Esophagus (tissue), 2 donors: ENCODE results near the gene CFL1. TPM values are rescaled to one million over a fixed set of nuclear protein-coding genes. Genes with fewer than 3 reads are reported as not detected.
"Not testable (repeated sequence)": the region's sequence is repeated elsewhere in the genome, so short reads cannot be mapped to it uniquely, and the experiment has no call there.

Experiments
- H3K27ac ChIP-seq, 2 donors: one replicate each; pipeline ENCODE4 v1.5.1; 2013; ENCODE audit warnings: low read depth in 2 of 2, mild to moderate bottlenecking in 2 of 2, inconsistent platforms in 1 of 2, low read length in 1 of 2, moderate library complexity in 1 of 2
- H3K27me3 ChIP-seq, 2 donors: one replicate each; pipeline ENCODE4 v1.6.1; 2013; ENCODE audit warnings: low read length in 2 of 2, control low read depth in 1 of 2, mild to moderate bottlenecking in 1 of 2; ENCODE audit not compliant: insufficient read depth in 2 of 2, control insufficient read depth in 1 of 2
- H3K36me3 ChIP-seq, 2 donors: one replicate each; pipeline ENCODE4 v1.6.1; 2013; ENCODE audit warnings: low read length in 1 of 2; ENCODE audit not compliant: control insufficient read depth in 2 of 2, insufficient read depth in 2 of 2
- H3K4me1 ChIP-seq, 2 donors: one replicate each; pipeline ENCODE4 v1.6.1; 2013; ENCODE audit warnings: low read length in 1 of 2; ENCODE audit not compliant: control insufficient read depth in 2 of 2, insufficient read depth in 2 of 2
- H3K4me3 ChIP-seq, 2 donors: one replicate each; pipeline ENCODE4 v1.5.1; 2013; ENCODE audit warnings: low read length in 2 of 2, mild to moderate bottlenecking in 2 of 2, low read depth in 1 of 2, moderate library complexity in 1 of 2
- H3K9me3 ChIP-seq, 2 donors: one replicate each; pipeline ENCODE4 v1.6.1; 2013; ENCODE audit warnings: mild to moderate bottlenecking in 2 of 2, low read depth in 1 of 2, low read length in 1 of 2, moderate library complexity in 1 of 2; ENCODE audit not compliant: control insufficient read depth in 2 of 2, insufficient read depth in 1 of 2
- WGBS, 2 donors: extraction: QIAGEN DNeasy Blood & Tissue Kit; methylation state at CpG; one replicate each; pipeline ENCODE4 v1.1.7; 2013; 5-methylcytosine and 5-hydroxymethylcytosine counted together
- polyA plus RNA-seq, 2 donors: library from polyadenylated mRNA; stranded (reverse); fragments of 200-250 nt; gene quantifications; one replicate each; pipeline ENCODE4 v1.2.3, GENCODE V29; 2013
- donor health status: healthy with polysubstance abuse.
- donor health status: Bipolar disorder and iron deficiency.

Gene CFL1
- polyA plus RNA-seq, 2 donors, result 361 to 694 TPM

DNA sequence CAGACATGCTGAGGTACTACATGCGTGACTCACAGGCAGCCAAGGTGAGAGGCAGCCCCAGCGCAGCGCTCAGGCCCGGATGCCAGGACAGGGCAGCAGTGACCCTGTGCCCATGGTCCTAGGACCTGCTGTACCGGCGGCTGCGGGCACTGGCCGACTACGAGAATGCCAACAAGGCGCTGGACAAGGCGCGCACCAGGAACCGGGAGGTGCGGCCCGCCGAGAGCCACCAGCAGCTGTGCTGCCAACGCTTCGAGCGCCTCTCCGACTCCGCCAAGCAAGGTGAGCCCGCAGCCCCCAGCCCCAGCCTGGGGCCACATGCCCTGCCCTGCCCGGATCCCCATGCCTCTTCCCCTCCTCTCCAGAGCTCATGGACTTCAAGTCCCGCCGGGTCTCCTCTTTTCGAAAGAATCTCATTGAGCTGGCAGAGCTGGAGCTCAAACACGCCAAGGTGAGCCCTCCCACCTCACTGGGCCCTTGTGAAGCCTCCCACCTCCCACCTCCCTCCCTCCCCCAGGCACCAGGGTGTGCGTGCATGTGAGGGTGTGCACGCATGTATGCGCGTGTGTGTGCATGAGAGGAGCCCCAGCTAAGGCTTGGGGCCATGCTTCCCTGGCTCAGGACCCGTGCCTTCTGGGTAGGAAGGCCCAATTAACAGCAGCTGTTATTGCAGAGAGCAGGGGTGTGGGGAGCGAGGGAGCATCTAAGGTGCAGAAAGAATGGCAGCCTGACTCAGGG is 5.3 kb downstream of the CFL1 start:
- Histone ChIP-seq H3K27ac (no peak overlapping the region), H3K9me3 (peaks cover 0 to 3% of the 10 kb centered on the region in 2 donors), H3K27me3 (no peaks in the 10 kb centered on the region), H3K4me3 (no peak overlapping the region), H3K4me1 (peaks cover 4% of the 10 kb centered on the region in 2 donors), H3K36me3 (peaks cover 23 to 45% of the 10 kb centered on the region in 2 donors)
- WGBS, 2 donors, result 86 to 90% methylated on average over 33 of the region's 33 CpGs

DNA sequence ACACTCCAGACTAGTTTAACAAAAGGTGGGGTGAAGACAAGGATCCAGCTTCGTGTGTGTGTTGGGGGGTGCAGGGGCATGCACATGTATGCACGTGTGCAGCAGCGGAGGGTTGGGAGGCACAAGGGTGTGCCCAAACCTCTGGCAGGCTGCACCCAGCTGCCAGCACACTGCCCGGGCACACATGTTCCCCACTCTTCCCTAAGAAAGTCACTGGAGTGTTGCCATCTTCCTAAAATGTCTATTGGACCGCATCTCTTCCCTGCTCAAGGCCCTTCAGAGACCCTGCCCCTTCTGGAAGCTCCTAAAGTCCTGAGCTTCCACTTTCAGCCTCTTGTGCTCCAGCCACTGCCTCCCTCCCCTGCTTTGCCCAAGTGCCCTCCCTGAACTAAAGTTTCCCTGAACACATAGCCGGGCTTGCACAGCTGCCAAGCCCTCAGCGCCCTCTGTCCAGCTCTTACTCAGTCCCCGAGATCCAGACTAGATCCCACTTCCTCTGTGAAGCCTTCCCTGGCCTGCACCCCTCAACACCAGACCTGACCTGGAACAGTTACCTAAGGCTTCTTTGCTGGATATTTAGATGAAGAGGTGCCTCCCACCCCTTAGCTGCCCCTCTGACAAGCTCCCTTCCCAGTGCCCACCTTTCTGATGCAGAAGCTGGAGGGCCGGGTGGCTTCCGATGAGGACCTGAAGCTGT is 6.0 kb downstream of the CFL1 start:
- peaks cover 4% of the 10 kb centered on the region in 2 donors for H3K4me1 ChIP-seq
- peaks cover 0 to 3% of the 10 kb centered on the region in 2 donors for H3K9me3 ChIP-seq
- no peaks in the 10 kb centered on the region for H3K27me3 ChIP-seq
- H3K4me3 ChIP-seq, result no peak overlapping the region
- peaks cover 23 to 45% of the 10 kb centered on the region in 2 donors for H3K36me3 ChIP-seq
- WGBS, 2 donors, result 80 to 88% methylated on average over 10 of the region's 10 CpGs
- H3K27ac ChIP-seq, result no peak overlapping the region

DNA sequence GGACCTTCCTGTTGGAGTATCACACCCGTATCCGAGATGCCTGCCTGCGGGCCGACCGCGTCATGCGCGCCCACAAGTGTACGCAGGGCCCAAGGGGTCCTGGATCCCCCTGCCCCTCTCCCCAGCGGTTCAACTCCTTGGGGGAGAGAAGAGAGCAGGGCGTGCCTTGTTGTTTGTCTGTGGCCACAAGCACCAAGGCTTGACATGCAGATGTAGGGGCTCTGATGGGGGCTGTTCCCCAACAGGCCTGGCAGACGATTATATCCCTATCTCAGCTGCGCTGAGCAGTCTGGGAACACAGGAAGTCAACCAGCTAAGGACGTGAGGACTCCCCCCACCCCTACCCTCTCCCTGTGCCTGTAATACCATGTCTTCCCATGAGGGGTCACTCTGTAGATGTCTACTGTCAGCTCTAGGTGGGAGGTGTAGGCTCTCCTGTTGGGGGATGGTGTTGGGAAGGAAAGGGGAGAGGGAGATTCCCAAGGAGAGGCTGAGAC is 6.8 kb downstream of the CFL1 start:
- no peak overlapping the region for H3K4me3 ChIP-seq
- peaks cover 0 to 4% of the 10 kb centered on the region in 2 donors for H3K4me1 ChIP-seq
- no peaks in the 10 kb centered on the region for H3K27me3 ChIP-seq
- peaks cover 0 to 3% of the 10 kb centered on the region in 2 donors for H3K9me3 ChIP-seq
- H3K36me3 ChIP-seq, result peaks cover 23 to 44% of the 10 kb centered on the region in 2 donors
- 88 to 90% methylated on average over 14 of the region's 14 CpGs for WGBS, 2 donors
- no peak overlapping the region for H3K27ac ChIP-seq

DNA sequence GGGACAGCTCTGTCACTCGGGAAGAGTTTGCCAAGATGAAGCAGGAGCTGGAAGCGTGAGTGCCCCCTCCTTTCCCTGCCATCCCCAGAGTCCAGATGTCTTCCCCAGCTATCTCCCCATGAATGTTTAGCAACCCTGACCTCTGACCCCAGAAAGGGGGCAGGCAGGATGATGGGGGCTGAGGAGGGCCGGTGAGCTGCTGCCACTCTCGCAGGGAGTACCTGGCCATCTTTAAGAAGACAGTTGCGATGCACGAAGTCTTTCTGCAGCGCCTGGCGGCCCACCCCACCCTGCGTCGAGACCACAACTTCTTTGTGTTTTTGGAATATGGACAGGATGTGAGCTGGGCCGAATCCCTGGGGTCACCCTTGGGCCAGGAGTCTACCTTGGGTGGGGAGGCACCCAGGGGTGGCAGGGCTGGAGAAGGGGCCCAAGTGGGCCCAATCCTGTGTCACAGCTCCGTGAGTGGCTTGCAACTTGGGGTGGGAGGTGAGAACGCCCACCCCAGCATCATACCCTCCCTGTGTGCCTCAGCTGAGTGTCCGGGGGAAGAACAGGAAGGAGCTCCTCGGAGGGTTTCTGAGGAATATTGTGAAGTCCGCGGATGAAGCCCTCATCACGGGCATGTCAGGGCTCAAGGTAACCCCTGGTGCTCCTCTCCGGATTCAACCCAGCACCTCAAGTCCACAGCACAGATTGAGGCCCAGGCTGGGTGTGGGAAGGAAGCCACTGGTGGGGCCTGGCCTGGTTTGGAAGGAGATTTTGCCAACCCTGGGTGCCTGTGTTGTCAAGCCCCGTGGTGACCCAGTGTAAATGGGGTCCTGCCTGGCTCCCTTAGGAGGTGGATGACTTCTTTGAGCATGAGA is 7.5 kb downstream of the CFL1 start:
- WGBS, 2 donors, result 74 to 82% methylated on average over 20 of the region's 20 CpGs

DNA sequence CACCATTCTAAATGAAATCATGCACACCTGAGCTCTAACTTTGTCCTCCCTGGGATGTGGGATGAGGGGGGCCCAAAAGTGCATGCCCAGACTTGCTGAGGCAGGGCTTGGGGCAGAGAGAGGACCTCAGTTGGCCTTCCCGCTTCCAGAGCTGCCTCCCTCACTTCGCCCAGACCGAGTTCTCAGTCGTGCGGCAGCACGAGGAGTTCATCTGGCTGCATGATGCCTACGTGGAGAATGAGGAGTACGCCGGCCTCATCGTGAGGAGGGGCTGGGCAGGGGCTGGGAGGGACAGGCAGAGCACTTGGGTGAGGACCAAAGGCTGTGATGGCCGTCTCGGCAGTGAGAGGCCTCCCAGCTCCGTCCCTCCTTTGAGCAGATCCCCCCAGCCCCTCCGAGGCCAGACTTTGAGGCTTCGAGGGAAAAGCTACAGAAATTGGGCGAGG is 8.2 kb downstream of the CFL1 start:
- H3K4me3 ChIP-seq, result no peak overlapping the region
- H3K9me3 ChIP-seq, result peaks cover 0 to 3% of the 10 kb centered on the region in 2 donors
- H3K36me3 ChIP-seq, result peaks cover 12 to 31% of the 10 kb centered on the region in 2 donors
- H3K27ac ChIP-seq, result no peak overlapping the region
- 45 to 58% methylated on average over 16 of the region's 16 CpGs for WGBS, 2 donors
- H3K4me1 ChIP-seq, result no peaks in the 10 kb centered on the region
- no peaks in the 10 kb centered on the region for H3K27me3 ChIP-seq

More for the DNA sequence above, 7.5 kb downstream of the CFL1 start:
- Histone ChIP-seq H3K36me3 (peaks cover 18 to 38% of the 10 kb centered on the region in 2 donors), H3K9me3 (peaks cover 0 to 3% of the 10 kb centered on the region in 2 donors), H3K27me3 (no peaks in the 10 kb centered on the region), H3K4me1 (peaks cover 0 to 2% of the 10 kb centered on the region in 2 donors), H3K4me3 (no peak overlapping the region), H3K27ac (no peak overlapping the region)

DNA sequence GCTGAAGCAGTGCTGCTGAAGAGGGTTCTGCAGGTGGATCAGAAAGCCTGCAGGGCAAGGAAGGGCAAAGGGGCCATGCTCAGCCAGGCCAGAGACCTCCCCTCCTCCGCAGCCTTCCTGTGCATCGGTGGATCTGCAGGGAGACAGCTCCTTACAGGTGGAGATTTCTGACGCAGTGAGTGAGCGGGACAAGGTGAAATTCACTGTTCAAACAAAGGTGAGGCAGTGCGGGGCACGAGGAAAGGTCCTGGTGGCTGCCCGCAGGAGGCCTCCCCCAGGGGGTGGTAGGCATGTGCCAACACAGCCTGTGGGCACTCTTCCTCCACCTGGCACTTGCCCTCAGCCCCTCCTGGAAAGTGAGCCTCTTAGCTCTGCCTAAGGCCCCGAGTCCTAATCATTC is 8.6 kb downstream of the CFL1 start:
- Histone ChIP-seq H3K36me3 (peaks cover 7 to 28% of the 10 kb centered on the region in 2 donors), H3K27me3 (no peaks in the 10 kb centered on the region), H3K9me3 (peaks cover 0 to 3% of the 10 kb centered on the region in 2 donors), H3K4me3 (no peak overlapping the region), H3K27ac (no peak overlapping the region), H3K4me1 (no peaks in the 10 kb centered on the region)
- 44 to 52% methylated on average over 8 of the region's 8 CpGs for WGBS, 2 donors

DNA sequence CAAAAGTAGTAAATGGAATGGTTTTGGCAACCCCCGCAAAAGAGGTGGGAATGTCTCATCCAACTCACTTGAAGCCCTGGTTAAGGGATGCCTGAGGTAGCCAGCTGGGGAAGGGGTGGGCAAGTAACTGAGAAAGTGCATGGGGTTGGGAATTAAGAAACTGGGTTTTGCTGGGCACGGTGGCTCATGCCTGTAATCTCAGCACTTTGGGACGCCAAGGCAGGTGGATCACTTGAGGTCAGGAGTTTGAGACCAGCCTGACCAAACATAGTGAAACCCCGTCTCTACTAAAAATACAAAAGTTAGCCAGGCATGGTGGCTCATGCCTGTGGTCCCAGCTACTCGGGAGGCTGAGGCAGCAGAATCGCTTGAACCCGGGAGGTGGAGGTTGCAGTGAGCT is 9.3 kb downstream of the CFL1 start:
- not testable (repeated sequence) for H3K4me3 ChIP-seq, H3K27ac ChIP-seq, H3K9me3 ChIP-seq, H3K4me1 ChIP-seq, H3K27me3 ChIP-seq
- peaks cover 2 to 22% of the 10 kb centered on the region in 2 donors for H3K36me3 ChIP-seq
- WGBS, 2 donors, result 58 to 62% methylated on average over 7 of the region's 7 CpGs

DNA sequence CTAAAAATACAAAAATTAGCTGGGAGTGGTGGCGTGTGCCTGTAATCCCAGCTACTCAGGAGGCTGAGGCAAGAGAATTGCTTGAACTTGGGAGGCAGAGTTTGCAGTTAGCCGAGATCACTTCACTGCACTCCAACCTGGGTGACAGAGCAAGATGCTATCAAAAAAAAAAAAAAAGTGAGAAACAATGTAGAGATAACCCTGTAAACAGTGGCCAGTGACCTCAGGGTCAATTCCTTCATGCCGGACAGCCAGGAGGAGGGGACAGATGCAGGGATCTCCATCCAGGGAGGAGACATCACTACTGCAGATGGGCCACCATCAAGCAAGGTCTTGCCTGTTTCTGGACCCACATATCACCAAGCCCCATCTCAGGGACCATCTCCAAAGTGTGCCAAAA is 10.2 kb downstream of the CFL1 start:
- Histone ChIP-seq H3K9me3 (peaks cover 0 to 3% of the 10 kb centered on the region in 2 donors), H3K4me3 (no peak overlapping the region), H3K27me3 (no peaks in the 10 kb centered on the region), H3K27ac (no peak overlapping the region), H3K36me3 (peaks cover 0 to 12% of the 10 kb centered on the region in 2 donors), H3K4me1 (no peaks in the 10 kb centered on the region)
- WGBS, 2 donors, result 60 to 70% methylated on average over 3 of the region's 3 CpGs

DNA sequence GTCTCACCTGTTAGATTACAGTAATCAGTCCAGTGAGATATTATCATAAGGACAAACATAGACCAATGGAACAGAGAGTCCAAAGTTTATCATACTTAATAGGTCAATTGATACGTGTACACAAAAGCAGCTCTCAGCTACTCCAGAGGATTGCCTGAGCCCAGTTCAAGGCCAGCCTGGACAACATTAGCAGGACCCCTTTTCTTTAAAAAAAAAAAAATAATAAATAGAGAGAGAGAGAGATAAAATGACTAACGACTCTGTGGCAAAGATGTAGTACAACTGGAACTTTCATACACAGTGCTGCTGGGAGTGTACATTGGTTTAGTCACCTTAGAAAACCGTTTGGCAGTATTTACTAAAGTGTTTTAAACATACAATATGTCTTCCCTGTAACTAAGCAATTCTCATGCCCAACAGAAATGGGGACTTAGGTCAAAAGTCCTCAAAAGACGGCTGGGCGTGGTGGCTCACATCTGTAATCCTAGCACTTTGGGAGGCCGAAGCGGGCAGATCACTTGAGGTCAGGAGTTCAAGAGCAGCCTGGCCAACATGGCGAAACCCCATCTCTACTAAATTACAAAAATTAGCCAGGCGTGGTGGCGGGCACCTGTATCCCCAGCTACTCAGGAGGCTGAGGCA is 13.6 kb downstream of the CFL1 start:
- H3K27ac ChIP-seq, result no peak overlapping the region
- H3K9me3 ChIP-seq, result no peaks in the 10 kb centered on the region
- no peaks in the 10 kb centered on the region for H3K36me3 ChIP-seq
- H3K4me3 ChIP-seq, result no peak overlapping the region
- H3K27me3 ChIP-seq, result no peaks in the 10 kb centered on the region
- 79 to 80% methylated on average over 10 of the region's 10 CpGs for WGBS, 2 donors
- H3K4me1 ChIP-seq, result no peaks in the 10 kb centered on the region
